Neutrophil (primary cell): ENCODE measurements around the gene PRTN3.

Source experiments
- H3K27ac ChIP-seq: fragments of 200-600 bp; sonication (generic); 2 replicates; pipeline ENCODE4 v1.5.1; 2016; ENCODE audit warnings: mild to moderate bottlenecking, moderate library complexity
- H3K27me3 ChIP-seq: fragments of 200-600 bp; sonication (generic); 2 replicates; pipeline ENCODE4 v1.6.0; 2016; ENCODE audit warnings: mild to moderate bottlenecking
- H3K36me3 ChIP-seq: fragments of 200-600 bp; sonication (generic); 2 replicates; pipeline ENCODE4 v1.5.1; 2017
- H3K4me1 ChIP-seq, 2 experiments: fragments of 200-600 bp in 1 of 2; sonication (generic) in 1 of 2; 1 replicate in 1 of 2; 2 replicates in 1 of 2; pipeline versions ENCODE4 v1.5.1 to v1.6.1; 2013 to 2016; ENCODE audit warnings: low read depth in 1 of 2, low read length in 1 of 2, mild to moderate bottlenecking in 1 of 2, moderate library complexity in 1 of 2; ENCODE audit not compliant: control insufficient read depth in 1 of 2, insufficient read depth in 1 of 2
- H3K4me3 ChIP-seq, 2 experiments: fragments of 200-600 bp in 1 of 2; sonication (generic) in 1 of 2; 1 replicate in 1 of 2; 2 replicates in 1 of 2; pipeline ENCODE4 v1.5.1; 2013 to 2016; ENCODE audit warnings: low read depth in 1 of 2, low read length in 1 of 2, mild to moderate bottlenecking in 1 of 2, moderate library complexity in 1 of 2
- H3K9me3 ChIP-seq: fragments of 200-600 bp; sonication (generic); 2 replicates; pipeline ENCODE4 v1.5.1; 2016
- CTCF ChIP-seq: fragments of 200-600 bp; sonication (generic); IDR thresholded peaks from 2 replicates; pipeline ENCODE4 v1.5.1; 2016; ENCODE audit warnings: antibody characterized with exemption

Gene PRTN3

GRCh38 chr19:883661-884211, 42.9 kb downstream of the PRTN3 start:
- peaks cover 0 to 5% of the 10 kb centered on the region in 2 experiments for H3K4me1 ChIP-seq
- H3K27me3 ChIP-seq, result no peaks in the 10 kb centered on the region
- no peaks in the 10 kb centered on the region for H3K9me3 ChIP-seq
- H3K36me3 ChIP-seq, result peaks cover 94% of the 10 kb centered on the region
- no peak overlapping the region for H3K4me3 ChIP-seq
- TF ChIP-seq CTCF, result no peak
- no peak overlapping the region for H3K27ac ChIP-seq

GRCh38 chr19:884420-885211, 43.8 kb downstream of the PRTN3 start:
- H3K36me3 ChIP-seq, result peaks cover 94% of the 10 kb centered on the region
- H3K4me1 ChIP-seq, result peaks cover 0 to 5% of the 10 kb centered on the region in 2 experiments
- no peak overlapping the region for H3K4me3 ChIP-seq
- no peaks in the 10 kb centered on the region for H3K27me3 ChIP-seq
- no peaks in the 10 kb centered on the region for H3K9me3 ChIP-seq
- TF ChIP-seq CTCF, result no peak
- no peak overlapping the region for H3K27ac ChIP-seq

- Histone ChIP-seq H3K27ac (no peak overlapping the region), H3K9me3 (no peaks in the 10 kb centered on the region), H3K4me3 (no peak overlapping the region), H3K4me1 (peaks cover 0 to 5% of the 10 kb centered on the region in 2 experiments), H3K27me3 (no peaks in the 10 kb centered on the region), H3K36me3 (peaks cover 95% of the 10 kb centered on the region)
- TF ChIP-seq CTCF, result no peak
These were observed 44.9 kb downstream of the PRTN3 start for GRCh38 chr19:885536-886224.

- Histone ChIP-seq H3K9me3 (no peaks in the 10 kb centered on the region), H3K36me3 (peaks cover 89% of the 10 kb centered on the region), H3K4me3 (no peak overlapping the region), H3K4me1 (peaks cover 2 to 7% of the 10 kb centered on the region in 2 experiments), H3K27ac (no peak overlapping the region), H3K27me3 (no peaks in the 10 kb centered on the region)
- no peak for TF ChIP-seq CTCF
These were observed 46.3 kb downstream of the PRTN3 start for GRCh38 chr19:887072-887471.

- Histone ChIP-seq H3K4me3 (no peak overlapping the region), H3K27ac (no peak overlapping the region), H3K27me3 (no peaks in the 10 kb centered on the region), H3K4me1 (peaks cover 6 to 12% of the 10 kb centered on the region in 2 experiments), H3K36me3 (peaks cover 84% of the 10 kb centered on the region), H3K9me3 (no peaks in the 10 kb centered on the region)
- TF ChIP-seq CTCF, result no peak
These were observed 46.8 kb downstream of the PRTN3 start for GRCh38 chr19:887599-887998.
